Measurements from ENCODE around the gene USP46.

DNA sequence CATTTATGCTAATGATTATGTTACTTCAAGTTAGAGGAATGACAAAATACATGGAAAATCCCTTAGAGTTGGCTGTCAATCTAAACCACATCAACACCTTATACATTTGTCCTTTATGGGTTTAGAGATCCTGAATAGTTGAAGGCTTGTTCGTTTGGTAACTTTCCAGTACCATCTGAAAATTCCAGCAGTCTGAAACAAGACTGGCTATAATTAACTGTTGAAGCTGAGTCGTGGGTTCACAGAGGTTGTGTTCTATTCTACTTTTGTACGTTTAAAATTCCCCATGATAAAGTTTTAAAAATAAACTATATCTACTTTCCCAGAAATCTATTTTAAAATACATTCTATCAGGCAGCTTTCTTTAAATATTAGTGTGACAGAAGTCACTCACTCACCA is 73.0 kb downstream of the USP46 start:
- TF ChIP-seq, protein P1, sequence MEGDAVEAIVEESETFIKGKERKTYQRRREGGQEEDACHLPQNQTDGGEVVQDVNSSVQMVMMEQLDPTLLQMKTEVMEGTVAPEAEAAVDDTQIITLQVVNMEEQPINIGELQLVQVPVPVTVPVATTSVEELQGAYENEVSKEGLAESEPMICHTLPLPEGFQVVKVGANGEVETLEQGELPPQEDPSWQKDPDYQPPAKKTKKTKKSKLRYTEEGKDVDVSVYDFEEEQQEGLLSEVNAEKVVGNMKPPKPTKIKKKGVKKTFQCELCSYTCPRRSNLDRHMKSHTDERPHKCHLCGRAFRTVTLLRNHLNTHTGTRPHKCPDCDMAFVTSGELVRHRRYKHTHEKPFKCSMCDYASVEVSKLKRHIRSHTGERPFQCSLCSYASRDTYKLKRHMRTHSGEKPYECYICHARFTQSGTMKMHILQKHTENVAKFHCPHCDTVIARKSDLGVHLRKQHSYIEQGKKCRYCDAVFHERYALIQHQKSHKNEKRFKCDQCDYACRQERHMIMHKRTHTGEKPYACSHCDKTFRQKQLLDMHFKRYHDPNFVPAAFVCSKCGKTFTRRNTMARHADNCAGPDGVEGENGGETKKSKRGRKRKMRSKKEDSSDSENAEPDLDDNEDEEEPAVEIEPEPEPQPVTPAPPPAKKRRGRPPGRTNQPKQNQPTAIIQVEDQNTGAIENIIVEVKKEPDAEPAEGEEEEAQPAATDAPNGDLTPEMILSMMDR (conservative IDR thresholded peaks at IDR 0.05; ENCODE audit: low read depth, low read length) = no peak
- no peak for TF ChIP-seq EZH2 (IDR thresholded peaks at IDR 0.05; ENCODE audit: borderline replicate concordance, low read depth, low read length, poor library complexity, severe bottlenecking)
